Coronary artery (tissue), 2 donors: ENCODE measurements around the gene GPD1L.

Source experiments
- DNase-seq: peaks from one replicate; pipeline ENCODE4 v3.0.0-alpha.2; 2017; ENCODE audit warnings: low spot score
- H3K27ac ChIP-seq, 2 donors: fragments of 200-600 bp; sonication (generic); one replicate each; pipeline ENCODE4 v1.5.1; 2016 to 2019
- H3K4me3 ChIP-seq: fragments of 200-600 bp; sonication (generic); 2 replicates; pipeline ENCODE4 v1.5.1; 2016; ENCODE audit warnings: mild to moderate bottlenecking, moderate library complexity
- TF ChIP-seq, protein P1 (sequence below): fragments of 200-600 bp; sonication (generic); IDR thresholded peaks from one replicate; pipeline ENCODE4 v1.5.1; 2019; ENCODE audit warnings: antibody characterized with exemption

Gene GPD1L

DNA sequence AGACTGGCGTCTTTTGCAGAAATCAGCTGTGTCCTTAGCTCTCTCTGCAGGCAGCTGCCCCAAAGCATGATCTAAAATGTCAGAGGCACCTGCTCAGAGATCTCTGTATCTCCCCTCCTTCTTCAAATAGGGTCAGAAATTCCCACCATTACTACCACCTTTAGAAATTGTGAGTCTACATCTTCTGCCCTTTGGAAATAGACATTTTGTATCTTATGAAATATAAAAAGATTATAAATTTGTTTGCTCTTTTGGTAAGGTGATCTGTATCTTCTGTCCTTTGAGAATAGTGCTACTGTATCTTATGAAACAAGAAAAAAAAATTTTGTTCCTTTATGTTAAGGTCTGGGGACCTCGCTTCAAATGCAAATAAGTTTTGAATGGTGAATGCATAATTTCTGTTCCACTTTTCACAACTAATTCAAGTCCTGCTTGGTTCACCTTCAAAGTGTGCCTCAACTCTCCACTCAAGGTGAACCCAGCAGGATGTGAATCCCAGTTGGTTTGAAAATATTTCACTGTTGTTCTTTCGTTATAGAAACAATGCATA is 28.3 kb upstream of the GPD1L start:
- Histone ChIP-seq H3K27ac (no peak overlapping the region), H3K4me3 (no peak overlapping the region)
- TF ChIP-seq, protein P1, sequence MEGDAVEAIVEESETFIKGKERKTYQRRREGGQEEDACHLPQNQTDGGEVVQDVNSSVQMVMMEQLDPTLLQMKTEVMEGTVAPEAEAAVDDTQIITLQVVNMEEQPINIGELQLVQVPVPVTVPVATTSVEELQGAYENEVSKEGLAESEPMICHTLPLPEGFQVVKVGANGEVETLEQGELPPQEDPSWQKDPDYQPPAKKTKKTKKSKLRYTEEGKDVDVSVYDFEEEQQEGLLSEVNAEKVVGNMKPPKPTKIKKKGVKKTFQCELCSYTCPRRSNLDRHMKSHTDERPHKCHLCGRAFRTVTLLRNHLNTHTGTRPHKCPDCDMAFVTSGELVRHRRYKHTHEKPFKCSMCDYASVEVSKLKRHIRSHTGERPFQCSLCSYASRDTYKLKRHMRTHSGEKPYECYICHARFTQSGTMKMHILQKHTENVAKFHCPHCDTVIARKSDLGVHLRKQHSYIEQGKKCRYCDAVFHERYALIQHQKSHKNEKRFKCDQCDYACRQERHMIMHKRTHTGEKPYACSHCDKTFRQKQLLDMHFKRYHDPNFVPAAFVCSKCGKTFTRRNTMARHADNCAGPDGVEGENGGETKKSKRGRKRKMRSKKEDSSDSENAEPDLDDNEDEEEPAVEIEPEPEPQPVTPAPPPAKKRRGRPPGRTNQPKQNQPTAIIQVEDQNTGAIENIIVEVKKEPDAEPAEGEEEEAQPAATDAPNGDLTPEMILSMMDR: no peak
- DNase-seq: no peak

DNA sequence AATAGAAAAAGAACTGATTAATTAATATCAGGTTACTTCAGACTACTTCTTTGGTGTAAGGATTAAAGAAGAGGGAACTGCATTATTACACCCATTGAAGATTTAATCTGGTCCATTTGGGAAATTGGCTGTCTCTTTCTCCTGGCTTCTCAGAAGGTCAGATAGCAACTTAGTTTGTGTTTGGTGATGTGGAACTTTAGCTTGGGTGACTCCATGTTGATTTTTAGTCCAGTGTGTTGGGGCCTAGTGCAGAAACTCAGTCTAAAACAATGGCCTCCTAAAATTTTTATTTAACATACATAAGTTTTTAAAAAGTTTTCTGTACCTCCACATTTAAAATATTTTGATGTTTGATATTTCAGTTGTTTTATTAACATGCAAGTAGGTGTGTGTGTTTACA is 27.6 kb upstream of the GPD1L start:
- Histone ChIP-seq H3K27ac (no peak overlapping the region), H3K4me3 (no peak overlapping the region)
- DNase-seq: no peak
- TF ChIP-seq, protein P1: no peak

DNA sequence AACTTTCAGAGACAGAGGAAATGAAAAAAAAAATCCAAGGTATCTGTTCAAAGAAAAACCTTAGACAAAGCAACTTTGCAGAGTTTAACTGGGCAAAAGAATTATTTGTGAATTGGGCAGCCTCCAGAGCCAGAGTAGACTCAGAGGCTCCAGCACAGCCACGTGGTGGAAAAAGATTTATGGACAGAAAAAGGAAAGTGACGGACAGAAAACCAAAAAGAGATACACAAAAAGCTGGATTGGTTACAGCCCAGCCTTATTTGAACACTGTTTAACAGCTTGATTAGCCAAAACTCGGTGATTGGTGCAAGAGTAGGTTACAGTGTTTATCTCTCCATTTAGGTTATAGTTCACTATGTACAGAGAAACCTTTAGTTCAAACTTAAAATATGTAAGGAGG is 23.7 kb upstream of the GPD1L start:
- Histone ChIP-seq H3K27ac (peak overlapping the region; percentile 35 to 70), H3K4me3 (no peak overlapping the region)
- TF ChIP-seq, protein P1: no peak
- DNase-seq: no peak

DNA sequence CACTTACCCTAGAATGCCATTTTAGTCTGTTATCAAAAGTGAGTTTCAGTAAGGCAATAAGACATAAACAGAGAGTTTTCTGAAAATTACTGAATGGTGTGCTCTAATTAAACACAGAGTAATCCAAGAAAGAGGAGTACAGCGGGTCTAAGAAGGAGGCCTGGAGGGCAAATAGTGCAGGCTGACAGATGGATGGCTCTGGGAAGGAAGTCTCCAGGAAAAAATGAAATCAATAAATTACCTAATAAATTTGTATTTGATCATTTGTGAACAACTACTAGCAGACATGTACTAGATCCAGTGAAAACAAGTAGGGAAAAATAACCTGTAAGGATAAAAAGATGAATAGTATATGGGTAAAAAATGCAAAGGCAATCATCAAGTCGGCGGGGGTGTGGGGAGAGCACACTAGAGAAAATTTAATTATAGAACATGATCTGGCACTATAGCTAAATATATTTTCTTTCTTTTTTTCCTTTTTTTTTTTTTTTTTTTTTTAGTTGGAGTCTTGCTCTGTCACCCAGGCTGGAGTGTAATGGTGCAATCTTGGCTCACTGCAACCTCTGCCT is 22.6 kb upstream of the GPD1L start:
- DNase-seq: no peak
- peak overlapping the region in 1 of 2 donors; percentile 70 for H3K27ac ChIP-seq
- H3K4me3 ChIP-seq: no peak overlapping the region
- TF ChIP-seq, protein P1: no peak

DNA sequence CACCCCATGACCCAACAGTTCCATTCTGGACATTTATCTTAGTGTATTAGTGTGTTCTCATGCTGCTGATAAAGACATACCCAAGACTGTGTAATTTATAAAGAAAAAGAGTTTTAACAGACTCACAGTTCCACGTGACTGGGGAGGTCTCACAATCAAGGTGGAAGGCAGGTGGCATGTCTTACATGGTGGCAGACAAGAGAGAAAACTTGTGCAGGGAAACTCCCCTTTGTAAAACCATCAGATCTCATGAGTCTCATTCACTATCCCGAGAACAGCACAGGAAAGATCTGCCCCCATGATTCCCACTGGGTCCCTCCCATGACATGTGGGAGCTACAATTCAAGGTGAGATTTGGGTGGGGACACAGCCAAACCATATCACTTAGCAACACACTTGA is 21.6 kb upstream of the GPD1L start:
- Histone ChIP-seq H3K27ac (no peak overlapping the region), H3K4me3 (no peak overlapping the region)
- DNase-seq: no peak
- TF ChIP-seq, protein P1: no peak

DNA sequence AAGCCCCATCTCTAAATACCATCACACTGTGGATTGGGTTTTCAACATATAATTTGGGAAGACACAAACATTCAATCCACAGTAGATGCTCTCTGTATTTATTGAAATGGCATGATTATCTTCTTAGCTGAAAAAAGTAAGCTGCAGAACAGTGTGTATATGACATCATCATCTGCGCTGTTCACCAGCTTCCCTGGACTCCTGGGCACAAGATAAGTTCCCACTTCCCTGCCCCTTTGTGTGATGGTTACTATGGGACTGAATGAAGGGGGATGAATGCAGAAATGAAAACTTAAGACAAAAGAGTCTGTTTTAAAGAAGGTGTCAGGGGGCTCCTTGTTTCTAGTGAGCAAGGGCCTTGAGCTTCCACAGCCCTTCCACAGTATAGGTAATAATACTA is 20.0 kb upstream of the GPD1L start:
- no peak for DNase-seq
- H3K4me3 ChIP-seq: no peak overlapping the region
- TF ChIP-seq, protein P1: no peak
- H3K27ac ChIP-seq: no peak overlapping the region

DNA sequence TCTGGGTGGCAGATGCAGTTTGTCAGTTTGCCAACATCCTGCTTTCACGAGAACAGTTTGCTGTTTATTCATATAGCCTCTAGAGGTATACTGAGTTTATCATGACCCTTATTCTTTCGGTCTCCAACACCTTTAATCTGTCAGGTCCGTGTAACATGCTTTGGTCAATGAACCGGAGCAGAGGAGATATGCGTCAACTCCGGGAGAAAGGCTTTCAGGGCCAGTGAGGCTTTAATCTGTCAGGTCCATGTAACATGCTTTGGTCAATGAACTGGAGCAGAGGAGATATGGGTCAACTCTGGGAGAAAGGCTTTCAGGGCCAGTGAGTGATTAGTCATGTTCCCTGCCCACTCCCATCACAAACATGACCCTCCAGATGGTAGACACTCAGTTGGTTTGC is 16.9 kb upstream of the GPD1L start:
- TF ChIP-seq, protein P1: no peak
- DNase-seq: no peak

More for the DNA sequence above, 16.9 kb upstream of the GPD1L start:
- Histone ChIP-seq H3K27ac (no peak overlapping the region), H3K4me3 (no peak overlapping the region)
